Raji (cell line): Measurements from ENCODE around the gene NDUFC2.

Experiments
- POLR2A ChIP-seq: IDR thresholded peaks from 2 replicates; pipeline ENCODE4 v1.6.1; 2011; ENCODE audit warnings: low read depth, low read length, control low read depth; ENCODE audit not compliant: insufficient read depth

NDUFC2 gene

DNA sequence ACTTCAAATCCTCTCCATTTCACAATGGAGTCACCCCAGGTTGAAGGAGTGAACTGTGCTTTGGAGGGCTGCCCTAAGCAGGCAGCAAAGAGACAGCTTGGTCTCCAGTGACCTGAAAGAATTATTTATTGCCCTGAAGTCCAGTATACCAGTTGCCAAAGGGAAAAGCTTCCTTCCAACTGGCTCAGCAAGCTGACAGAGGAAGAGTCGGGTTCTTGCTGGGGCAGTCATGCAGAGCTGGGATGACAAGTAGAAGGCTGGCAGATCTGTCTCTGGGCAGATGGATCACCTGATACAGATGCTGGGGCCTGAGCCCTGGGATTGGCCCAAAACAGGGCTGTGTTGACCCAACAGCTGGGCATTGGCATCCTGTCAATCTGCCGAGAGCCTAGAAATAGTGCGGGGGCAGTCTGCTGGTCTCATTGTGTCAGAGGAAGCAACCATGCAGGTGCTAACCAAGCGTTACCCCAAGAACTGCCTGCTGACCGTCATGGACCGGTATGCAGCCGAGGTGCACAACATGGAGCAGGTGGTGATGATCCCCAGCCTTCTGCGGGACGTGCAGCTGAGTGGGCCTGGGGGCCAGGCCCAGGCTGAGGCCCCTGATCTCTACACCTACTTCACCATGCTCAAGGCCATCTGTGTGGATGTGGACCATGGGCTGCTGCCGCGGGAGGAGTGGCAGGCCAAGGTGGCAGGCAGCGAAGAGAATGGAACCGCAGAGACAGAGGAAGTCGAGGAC is 16.1 kb downstream of the NDUFC2 start, which contains the start of gene THRSP:
THRSP (plus strand) TSS at position 422 of the 742 bp plus-strand sequence; CDS start at position 443, 21 bp downstream.
- TF ChIP-seq POLR2A: no peak

DNA sequence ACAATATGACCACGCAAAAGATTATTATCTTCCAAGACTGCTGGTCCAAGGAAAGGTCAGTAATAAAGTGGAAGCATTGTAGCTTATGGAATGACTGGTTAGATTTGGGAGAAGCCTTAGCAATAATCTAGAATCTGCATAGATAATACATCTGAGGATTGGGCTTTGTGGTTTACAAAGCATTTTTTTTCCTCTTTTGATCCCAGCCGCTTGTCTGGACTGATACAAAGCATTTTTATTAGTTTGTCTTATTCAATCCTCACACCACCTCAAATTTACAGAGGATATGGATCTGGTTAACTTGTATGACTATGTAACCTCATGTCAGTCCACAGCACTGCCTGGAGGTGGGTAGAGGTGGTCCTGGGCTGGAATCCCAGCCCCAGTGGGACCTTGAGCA is 17.0 kb downstream of the NDUFC2 start:
- TF ChIP-seq POLR2A: no peak

DNA sequence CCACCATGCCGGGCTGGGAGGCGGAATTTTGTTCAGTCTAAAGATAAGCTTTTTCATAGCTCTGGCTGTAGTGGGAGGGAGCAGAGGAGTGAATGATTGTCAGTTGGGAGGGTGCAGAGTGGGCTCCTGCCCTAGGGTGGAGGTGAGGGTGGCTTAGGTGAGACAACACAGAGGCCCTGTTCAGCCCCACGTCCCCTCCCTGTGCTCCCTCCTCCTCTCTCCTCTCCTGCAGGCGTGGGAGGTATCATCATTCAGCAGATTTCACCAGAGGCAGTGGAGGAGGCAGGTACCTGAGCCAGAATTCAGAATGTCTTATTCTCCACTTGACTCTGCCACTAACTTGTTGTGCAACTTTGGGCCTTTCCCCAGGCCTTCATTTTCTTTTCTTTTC is 17.7 kb downstream of the NDUFC2 start:
- no peak for TF ChIP-seq POLR2A

DNA sequence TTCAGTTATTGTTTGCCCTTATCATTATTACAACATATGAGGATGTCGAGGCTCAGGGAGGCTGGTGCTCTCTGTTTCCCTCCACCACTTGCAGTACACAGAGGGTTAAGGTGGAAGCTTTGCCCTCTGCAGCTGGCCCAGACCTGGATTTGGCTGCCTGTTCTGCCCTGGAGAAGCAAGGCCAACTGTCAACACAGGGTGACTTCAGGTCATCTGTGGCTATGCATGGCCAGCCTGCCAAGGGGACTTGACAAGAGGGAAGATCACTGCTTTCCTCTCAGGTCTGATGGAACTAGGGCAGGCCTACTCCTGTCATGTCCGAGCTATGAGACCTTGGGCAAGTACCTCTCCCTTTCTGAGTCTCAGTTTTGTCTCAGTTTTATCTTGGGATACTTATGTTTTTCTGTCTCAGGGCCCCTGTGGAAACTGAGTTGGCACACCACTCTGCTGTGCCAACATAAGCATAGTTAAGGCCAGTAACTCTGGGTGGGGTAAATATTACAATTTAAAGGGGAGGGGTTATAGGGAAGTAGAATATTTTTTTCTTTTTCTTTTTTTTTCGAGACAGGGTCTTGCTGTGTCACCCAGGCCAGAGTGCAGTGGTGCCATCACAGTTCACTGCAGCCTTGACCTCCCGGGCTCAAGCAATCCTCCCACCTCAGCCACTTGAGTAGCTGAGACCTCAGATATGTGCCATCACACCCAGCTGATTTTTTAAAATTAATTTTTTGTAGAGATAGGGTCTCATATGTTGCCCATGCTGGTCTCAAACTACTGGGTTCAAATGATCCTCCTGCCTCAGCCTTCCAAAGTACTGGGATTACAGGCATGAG is 18.4 kb downstream of the NDUFC2 start:
- TF ChIP-seq POLR2A: no peak

DNA sequence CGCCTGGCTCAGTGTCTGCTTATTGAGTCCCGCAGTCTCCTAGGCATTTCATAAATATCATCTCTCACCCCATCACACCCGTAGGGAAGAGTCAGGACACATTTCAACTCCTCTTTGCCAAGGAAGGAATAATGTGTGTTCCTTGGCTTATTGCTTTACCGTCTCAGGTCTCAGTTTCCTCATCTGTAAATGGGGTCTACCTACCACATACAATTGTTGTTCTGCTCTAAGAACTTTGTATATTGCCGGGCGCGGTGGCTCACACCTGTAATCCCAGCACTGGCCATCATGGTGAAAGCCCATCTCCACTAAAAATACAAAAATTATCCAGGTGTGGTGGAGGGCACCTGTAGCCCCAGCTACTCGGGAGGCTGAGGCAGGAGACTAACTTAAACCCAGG is 19.1 kb downstream of the NDUFC2 start:
- no peak for TF ChIP-seq POLR2A

DNA sequence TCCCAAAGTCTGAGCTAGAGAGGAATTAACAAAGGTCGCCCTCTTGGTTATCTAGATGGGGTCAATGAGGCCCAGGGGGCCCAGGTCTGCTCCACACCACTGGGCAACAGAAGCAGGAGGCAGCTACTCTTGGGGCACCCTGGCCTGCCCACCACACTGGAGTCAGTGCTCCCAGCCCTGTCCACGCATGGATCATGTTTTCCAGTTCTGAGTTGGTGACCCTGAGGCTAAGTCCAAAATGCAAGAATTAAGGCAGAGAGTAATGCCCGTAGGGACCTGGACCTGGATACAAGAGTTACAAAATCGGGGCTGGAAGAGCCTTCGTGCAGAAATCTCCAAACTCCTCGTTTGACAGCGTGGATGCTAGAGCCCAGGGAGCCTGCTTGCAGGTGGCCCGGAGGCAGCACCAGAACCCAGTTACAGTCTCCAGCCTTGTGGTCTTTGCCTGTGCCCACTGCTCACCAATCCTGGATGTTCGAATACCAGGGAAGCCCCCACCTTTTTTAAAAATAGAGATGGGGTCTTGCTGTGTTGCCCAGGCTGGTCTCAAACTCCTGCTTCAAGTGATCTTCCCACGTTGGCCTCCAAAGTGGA is 22.1 kb downstream of the NDUFC2 start:
- TF ChIP-seq POLR2A: no peak

DNA sequence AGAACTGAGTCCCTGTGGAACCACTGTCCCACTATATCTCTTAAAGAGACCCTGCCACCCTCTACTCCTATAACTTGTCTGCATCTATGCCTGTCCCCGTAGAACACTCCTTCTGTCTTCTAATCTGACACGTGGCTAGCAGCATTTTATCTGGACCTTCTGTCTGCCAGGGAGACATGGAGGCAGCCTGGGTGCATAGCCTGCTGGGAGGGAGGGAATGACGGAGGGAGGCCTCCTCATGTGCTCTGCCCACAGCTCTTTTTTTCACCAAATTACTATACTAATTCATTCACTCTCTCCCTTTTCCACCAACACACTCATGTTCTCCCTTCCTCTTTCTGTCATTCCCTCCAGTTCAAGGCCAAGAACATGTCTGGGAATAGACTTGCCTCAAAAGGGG is 23.6 kb downstream of the NDUFC2 start:
- no peak for TF ChIP-seq POLR2A

DNA sequence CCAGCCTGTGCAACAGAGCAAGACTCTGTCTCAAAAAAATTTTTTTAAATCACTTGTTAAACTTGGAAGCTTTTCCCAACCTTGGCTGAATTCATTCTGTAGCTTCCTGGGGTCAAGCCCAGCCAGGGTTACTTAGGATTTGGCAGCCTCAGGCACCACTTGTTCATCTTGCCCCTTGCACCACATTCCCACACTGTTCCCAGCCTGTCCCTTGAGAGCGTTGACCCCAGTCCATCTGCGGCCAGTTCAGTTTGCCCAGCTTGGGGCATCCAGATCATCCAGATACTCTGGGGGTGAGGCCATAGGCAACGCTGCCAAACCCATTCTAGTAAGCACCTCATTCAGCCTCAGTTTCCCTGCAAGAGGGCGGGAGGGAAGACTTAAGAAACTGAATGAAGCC is 24.7 kb downstream of the NDUFC2 start:
- TF ChIP-seq POLR2A: no peak

DNA sequence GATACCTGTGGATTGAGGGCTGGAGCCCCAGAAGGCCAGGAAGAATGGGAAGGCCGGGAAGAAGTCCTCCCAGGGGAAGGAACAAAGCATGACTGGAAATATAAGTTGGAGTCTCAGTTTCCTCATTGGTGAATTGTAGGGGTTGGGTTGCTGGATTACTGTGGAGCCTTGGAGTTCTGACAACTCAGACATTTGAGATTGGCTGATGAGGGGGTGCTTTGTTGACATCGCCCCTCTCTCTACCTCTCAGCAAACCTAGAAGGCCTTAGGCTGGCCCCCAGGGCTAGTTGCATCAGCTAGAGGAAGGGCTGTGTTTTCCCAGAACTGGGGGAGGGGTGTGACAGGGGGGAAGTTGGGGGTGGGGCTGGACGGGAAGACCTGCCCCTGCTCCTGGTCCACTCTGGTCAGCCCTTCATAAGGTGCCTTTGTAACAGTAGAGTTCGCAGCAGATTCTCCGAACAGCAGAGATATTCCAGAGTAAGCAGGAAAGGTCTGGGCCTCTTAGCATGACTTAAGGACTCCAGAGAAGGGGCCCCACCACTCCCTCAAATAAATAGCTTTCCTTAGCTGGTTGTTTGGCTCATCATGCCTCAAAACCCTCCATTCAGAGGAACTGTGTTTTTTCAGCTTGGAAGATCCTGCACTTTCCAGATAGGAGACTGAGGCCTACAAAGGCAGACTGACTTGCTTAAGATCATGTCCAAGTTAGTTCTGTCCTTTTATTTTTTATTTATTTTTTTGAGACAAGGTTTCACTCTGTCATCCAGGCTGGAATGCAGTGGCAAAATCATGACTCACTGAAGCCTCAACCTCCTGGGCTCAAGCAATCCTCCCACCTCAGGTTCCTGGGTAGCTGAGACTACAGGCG is 28.5 kb downstream of the NDUFC2 start:
- TF ChIP-seq POLR2A: no peak

DNA sequence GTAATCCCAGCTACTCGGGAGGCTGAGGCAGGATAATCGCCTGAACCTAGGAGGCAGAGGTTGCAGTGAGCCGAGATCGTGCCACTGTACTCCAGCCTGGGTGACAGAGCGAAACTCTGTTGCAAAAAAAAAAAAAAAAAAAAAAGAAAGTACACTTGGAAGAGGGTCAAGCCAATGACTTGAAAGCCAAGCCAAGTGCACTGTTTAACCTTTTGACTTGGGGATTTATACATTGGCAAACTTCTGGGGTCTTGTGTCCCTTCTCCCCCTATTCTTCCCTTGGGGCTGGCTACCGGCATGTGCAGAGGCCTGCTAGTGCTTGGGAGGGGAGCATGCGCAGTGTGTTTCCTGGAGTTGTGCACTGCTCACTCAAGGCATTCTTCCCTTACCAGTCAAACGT is 30.3 kb downstream of the NDUFC2 start:
- no peak for TF ChIP-seq POLR2A

DNA sequence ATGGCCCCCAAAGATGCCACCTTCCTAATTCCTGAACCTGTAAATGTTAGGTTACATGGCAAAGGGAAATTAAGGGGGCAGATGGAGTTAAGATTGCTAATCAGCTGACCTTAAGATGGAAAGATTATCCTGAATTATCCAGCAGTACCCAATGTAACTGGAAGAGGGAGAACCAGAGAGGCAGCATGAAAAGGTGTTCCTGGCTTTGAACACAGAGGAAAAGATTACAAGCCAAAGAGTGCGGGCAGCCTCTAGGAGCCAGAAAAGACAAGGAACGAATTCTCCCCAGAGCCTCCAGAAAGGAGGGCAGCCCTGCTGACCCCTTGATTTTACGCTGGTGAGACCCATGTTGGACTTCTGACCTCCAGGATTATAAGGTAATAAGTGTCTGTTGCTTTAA is 31.1 kb downstream of the NDUFC2 start:
- no peak for TF ChIP-seq POLR2A

DNA sequence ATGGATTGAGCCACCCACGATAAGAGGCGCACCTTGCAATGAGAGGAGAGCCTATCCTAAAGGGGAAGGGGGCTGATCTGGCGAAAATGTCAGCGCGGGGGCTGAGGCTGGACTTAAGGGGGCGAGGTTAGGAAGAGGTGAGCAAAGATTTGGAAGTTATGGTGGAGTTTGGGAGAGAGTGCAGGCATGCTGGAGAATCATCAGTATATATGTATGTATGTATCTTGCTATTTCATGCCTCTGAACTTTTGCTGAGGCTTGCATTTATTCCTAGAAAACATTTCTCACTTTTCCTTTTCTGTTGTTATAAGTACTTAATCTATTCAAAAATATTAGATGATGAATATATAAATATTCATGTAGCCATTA is 33.2 kb downstream of the NDUFC2 start:
- TF ChIP-seq POLR2A: no peak

DNA sequence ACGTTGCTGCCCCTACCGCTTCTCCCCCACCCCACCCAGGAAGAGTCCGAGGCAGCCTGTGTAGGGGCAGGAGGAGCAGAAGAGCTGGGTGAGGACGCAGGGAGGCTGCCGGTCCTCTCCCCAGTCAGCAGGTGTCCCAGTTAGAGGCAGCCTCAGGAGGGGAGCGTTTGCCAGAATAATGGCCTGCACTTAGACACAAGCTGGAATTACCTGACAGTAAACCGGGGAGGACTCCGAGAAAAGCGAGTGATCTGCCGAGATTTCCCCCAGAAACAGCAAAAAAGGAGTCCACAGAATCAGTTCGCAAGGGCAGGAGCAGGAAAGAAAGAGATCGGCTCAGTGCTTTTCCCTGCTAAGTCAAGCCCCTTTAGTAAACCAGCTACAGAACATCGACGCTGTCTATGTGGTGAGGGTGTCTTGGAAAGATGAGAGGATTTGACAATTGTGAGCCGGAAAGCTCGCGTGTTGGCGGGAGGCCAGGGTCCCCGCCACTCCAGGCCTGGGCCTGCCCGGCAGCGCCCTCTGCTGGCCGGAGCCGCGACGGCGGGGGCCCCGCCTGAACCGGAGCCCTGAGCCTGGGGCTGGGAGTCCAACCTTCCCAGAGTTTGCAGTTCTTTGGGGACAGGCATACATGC is 33.7 kb downstream of the NDUFC2 start:
- no peak for TF ChIP-seq POLR2A

DNA sequence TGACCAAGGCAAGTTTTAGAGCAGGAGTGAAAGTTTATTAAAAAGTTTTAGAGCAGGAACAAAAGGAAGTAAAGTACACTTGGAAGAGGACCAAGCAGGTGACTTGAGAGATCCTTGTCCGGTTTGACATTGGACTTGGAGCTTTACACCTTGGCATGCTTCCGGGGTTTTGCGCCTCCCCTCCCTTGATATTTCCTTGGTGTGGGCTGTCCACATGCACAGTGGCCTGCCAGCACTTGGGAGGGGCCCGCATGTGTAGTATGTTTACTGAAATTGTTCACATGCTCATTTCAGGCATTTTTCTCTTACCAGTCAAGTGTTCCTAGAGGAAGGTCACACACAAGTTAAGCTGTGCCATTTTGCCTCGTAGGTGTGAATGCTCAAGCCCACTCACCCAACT is 35.0 kb downstream of the NDUFC2 start:
- no peak for TF ChIP-seq POLR2A
